Activated CD8-positive, alpha-beta memory T cell treated with anti-CD3 and anti-CD28 coated beads, Interleukin-2, amount 50 U/mL, for 48 hours (primary cell): ENCODE data around the gene NOXO1.
A peak's percentile ranks its signal among the peaks of the same experiment; 100 is the strongest.

Experiments
- DNase-seq: peaks from one replicate; pipeline ENCODE4 v3.0.0-alpha.2; 2020

NOXO1 gene

GRCh38 chr16:1938316-1938715 lies 43.0 kb downstream of the NOXO1 start:
- DNase-seq = no peak

DNA sequence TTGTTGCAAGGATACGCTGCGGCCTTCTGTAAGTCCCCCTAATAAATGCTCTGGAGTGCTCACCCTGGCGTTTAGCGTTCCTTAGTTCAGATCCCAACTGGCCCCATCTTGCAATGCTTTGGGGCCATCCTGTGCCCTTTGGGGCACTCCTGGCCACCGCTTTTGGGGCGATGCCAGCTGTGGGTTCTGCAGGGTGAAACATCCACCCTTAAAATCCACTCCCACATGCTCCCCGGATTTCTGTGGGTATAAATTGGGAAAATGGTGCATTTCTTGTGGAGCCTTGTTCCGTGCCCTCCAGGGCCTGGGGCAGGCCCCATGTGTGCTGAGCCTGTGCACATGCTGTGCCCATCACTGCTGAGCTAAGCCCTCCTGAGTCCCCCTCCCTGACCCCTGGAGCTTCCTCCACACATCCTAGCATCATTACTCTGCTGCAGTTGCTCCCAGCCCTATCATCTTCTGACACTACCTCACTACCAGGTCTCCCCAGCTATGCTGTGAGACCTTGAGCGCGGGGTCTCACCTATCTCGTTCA lies 44.3 kb downstream of the NOXO1 start:
- no peak for DNase-seq

DNA sequence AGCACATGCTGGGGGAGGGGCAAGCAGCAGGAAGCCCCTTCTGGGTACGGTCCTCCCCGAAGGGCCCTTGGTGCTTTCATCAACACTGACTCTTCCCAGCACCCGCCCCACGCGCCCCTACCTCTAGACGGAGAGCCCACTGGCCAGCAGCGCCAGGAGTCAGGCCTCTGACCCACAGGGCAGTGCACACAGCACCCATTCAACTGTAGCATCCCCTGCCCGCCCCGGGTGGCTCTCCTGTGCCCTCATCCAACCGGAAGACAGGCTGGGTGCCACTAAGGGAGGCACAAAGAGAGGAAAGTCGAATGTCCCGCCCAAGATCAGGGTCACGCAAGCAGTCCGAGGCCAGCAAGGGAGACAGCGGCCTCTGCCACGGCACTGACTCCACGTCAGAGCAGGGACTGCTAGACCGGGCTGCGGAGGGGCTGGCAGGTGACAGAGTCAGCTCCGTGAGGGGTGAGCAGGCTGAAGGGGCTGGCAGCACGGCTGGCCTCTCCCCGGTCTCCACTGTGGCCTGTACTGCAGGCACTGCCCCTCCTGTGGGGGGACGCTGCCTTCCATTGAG lies 48.1 kb downstream of the NOXO1 start:
- DNase-seq = no peak

GRCh38 chr16:1932050-1933028 lies 48.9 kb downstream of the NOXO1 start:
- DNase-seq = no peak

- DNase-seq = no peak
These were observed 50.9 kb downstream of the NOXO1 start for GRCh38 chr16:1930338-1930720.

DNA sequence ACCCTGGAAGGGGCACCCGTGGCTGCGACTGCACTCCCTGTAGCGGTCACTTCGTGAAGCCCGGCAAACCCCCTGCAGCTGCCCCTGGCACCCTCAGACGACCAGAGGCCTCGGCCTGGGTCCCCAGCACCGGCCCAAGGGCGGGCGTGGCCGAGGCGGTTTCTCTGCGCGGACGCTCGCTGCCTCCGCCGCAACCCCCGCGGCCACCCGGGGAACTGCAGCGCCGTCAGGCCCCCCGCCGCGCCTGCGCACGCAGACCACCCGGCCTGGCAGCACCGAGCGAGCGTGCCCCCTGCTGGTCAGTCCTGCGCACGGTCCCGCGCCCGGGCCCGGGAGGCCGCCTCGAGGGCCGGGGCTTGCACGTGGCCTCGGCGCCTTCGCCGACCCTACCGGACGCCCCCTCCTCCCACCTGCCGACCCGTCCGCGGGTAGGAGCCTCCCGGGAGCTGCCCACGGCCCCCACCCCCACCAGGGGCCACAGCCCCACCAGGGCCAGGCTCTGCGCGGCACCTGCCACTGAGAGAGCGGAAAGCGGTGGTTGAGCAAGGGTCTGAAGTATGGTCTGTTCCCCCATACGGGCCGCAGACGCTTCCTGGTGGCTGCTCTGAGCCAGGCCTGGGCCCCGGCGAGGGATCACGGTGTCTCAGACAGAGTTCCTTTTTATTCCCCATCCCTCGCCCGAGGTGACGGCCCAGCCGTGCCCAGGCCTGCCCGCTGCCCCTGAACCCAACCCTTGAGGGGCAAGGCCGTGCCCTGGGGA lies 51.5 kb downstream of the NOXO1 start:
- DNase-seq = peak; percentile 99

- no peak for DNase-seq
These were observed 52.2 kb downstream of the NOXO1 start for GRCh38 chr16:1929105-1929504.
